Nephron progenitor cell (in vitro differentiated cells): Measurements from ENCODE around the gene MUC5AC.

Experiments
- DNase-seq: peaks from one replicate; pipeline ENCODE4 v3.0.0; 2021
- H3K27ac Mint-ChIP-seq: 2 replicates; pipeline ENCODE4 v1.8.0; 2021; ENCODE audit warnings: mild to moderate bottlenecking, moderate library complexity, mixed read lengths
- H3K27me3 Mint-ChIP-seq: 2 replicates; pipeline ENCODE4 v1.8.0; 2021; ENCODE audit warnings: mild to moderate bottlenecking, low read depth, mixed read lengths; ENCODE audit not compliant: poor library complexity
- H3K36me3 Mint-ChIP-seq: 2 replicates; pipeline ENCODE4 v1.8.0; 2021; ENCODE audit warnings: low read depth, mixed read lengths
- H3K4me1 Mint-ChIP-seq: 2 replicates; pipeline ENCODE4 v1.8.0; 2021; ENCODE audit warnings: mixed read lengths
- H3K4me3 Mint-ChIP-seq: 2 replicates; pipeline ENCODE4 v1.8.0; 2021; ENCODE audit warnings: mild to moderate bottlenecking, moderate library complexity, mixed read lengths
- H3K9me3 Mint-ChIP-seq: 2 replicates; pipeline ENCODE4 v1.8.0; 2021; ENCODE audit warnings: mild to moderate bottlenecking, moderate library complexity, mixed read lengths
- TF ChIP-seq, protein P1 (sequence below): fragments of 200-600 bp; sonication (generic); IDR thresholded peaks from 2 replicates; pipeline ENCODE4 v1.5.0; 2021; ENCODE audit warnings: antibody characterized with exemption

MUC5AC gene

DNA sequence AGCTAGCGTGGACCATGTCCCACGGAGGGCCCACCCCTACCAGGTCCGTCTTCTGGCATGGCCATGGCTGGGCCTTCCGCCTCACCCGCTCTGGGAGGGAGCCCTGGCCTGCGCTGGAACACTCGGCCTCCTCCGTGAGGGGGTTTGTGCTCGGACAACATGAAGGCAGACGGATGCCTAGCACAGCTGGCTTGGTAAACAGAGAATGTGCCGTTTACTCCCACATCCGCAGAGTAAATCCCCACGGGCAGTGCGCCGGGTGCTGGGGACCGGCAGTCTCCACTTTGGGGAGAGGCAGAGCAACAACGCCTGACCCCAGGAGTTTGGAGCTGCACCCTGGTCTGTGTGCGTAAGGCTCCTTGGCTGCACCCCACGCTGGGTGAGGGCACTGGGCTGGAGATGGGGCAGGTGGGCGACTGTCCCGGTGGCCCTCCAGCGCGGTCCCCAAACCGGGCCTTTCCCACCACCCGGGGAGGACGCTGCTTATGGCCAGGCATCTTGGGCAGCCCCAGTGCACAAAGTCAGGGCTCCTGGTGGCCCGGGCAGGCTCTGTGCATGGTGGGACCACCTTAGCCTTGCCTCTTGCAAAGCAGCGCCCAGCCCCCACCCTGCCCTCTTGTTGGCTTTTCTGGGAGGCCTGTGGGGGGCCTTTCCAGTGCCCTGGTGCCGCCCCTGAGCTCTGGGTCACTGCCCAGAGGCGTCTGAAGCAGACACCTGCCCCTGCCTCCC, 30.7 kb upstream of the MUC5AC start:
- TF ChIP-seq, protein P1, sequence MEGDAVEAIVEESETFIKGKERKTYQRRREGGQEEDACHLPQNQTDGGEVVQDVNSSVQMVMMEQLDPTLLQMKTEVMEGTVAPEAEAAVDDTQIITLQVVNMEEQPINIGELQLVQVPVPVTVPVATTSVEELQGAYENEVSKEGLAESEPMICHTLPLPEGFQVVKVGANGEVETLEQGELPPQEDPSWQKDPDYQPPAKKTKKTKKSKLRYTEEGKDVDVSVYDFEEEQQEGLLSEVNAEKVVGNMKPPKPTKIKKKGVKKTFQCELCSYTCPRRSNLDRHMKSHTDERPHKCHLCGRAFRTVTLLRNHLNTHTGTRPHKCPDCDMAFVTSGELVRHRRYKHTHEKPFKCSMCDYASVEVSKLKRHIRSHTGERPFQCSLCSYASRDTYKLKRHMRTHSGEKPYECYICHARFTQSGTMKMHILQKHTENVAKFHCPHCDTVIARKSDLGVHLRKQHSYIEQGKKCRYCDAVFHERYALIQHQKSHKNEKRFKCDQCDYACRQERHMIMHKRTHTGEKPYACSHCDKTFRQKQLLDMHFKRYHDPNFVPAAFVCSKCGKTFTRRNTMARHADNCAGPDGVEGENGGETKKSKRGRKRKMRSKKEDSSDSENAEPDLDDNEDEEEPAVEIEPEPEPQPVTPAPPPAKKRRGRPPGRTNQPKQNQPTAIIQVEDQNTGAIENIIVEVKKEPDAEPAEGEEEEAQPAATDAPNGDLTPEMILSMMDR = no peak
- H3K4me3 Mint-ChIP-seq = no peak overlapping the region
- peaks cover 15% of the 10 kb centered on the region for H3K4me1 Mint-ChIP-seq
- H3K36me3 Mint-ChIP-seq = no peaks in the 10 kb centered on the region
- no peak for DNase-seq
- no peak overlapping the region for H3K27ac Mint-ChIP-seq
- H3K27me3 Mint-ChIP-seq = peaks cover 20% of the 10 kb centered on the region
- H3K9me3 Mint-ChIP-seq = peaks cover 7% of the 10 kb centered on the region

GRCh38 chr11:1127664-1128162, 30.0 kb upstream of the MUC5AC start:
- Mint-ChIP-seq H3K27me3 (peaks cover 21% of the 10 kb centered on the region), H3K4me1 (peaks cover 15% of the 10 kb centered on the region), H3K4me3 (no peak overlapping the region), H3K9me3 (peaks cover 11% of the 10 kb centered on the region), H3K27ac (peak overlapping the region; percentile 32), H3K36me3 (no peaks in the 10 kb centered on the region)
- DNase-seq = no peak
- TF ChIP-seq, protein P1 = no peak

- Mint-ChIP-seq H3K27me3 (peaks cover 16% of the 10 kb centered on the region), H3K4me1 (peaks cover 15% of the 10 kb centered on the region), H3K36me3 (no peaks in the 10 kb centered on the region), H3K4me3 (no peak overlapping the region), H3K9me3 (peaks cover 18% of the 10 kb centered on the region), H3K27ac (no peak overlapping the region)
- TF ChIP-seq, protein P1 = no peak
- no peak for DNase-seq
These were observed 29.2 kb upstream of the MUC5AC start for GRCh38 chr11:1128311-1129142.

GRCh38 chr11:1129143-1129610, 28.6 kb upstream of the MUC5AC start:
- DNase-seq = no peak
- Mint-ChIP-seq H3K4me3 (no peak overlapping the region), H3K27ac (no peak overlapping the region), H3K36me3 (no peaks in the 10 kb centered on the region), H3K4me1 (peaks cover 15% of the 10 kb centered on the region), H3K27me3 (peaks cover 16% of the 10 kb centered on the region), H3K9me3 (peaks cover 23% of the 10 kb centered on the region)
- TF ChIP-seq, protein P1 = no peak

GRCh38 chr11:1129611-1130160, 28.1 kb upstream of the MUC5AC start:
- Mint-ChIP-seq H3K36me3 (no peaks in the 10 kb centered on the region), H3K27ac (no peak overlapping the region), H3K9me3 (peaks cover 24% of the 10 kb centered on the region), H3K4me1 (peaks cover 15% of the 10 kb centered on the region), H3K4me3 (no peak overlapping the region), H3K27me3 (peaks cover 12% of the 10 kb centered on the region)
- no peak for DNase-seq
- TF ChIP-seq, protein P1 = no peak
